H1 (cell line): ENCODE data around the gene PEAK1. TPM values are rescaled to one million over a fixed set of nuclear protein-coding genes. Genes with fewer than 3 reads are reported as not detected.

Source experiments
- CTCF ChIA-PET: fragments of 300-600 bp; sonication (Branson Sonifier 250); formaldehyde crosslinking; loops from one replicate; lab custom pipeline; 2021; ENCODE audit not compliant: partially characterized antibody; lab: Charles Lee
- POLR2A ChIA-PET: fragments of 300-600 bp; sonication (Branson Sonifier 250); formaldehyde crosslinking; loops from one replicate; lab custom pipeline; 2021; ENCODE audit warnings: inconsistent platforms; ENCODE audit not compliant: partially characterized antibody; lab: Charles Lee
- DNase-seq, 2 experiments: peaks; one replicate each; pipeline versions ENCODE4 v3.0.0 to v3.0.0-alpha.2; 2010 to 2022; ENCODE audit warnings: low spot score in 2 of 2, low read depth in 1 of 2, mixed read lengths in 1 of 2
- FAIRE-seq: peaks from 2 replicates; lab custom pipeline; 2011; peaks lifted over from hg19 to GRCh38; lab: Jason Lieb, UNC
- H2AFZ ChIP-seq: 2 replicates; pipeline ENCODE4 v1.8.1; 2012; ENCODE audit warnings: low read length, inconsistent platforms
- H2AK5ac ChIP-seq: 2 replicates; pipeline ENCODE4 v1.6.1; 2013; ENCODE audit warnings: low read depth, low read length
- H2BK120ac ChIP-seq: replicated peaks from 2 replicates; pipeline ENCODE3; 2013; ENCODE audit warnings: low read depth, low read length, inconsistent platforms
- H2BK12ac ChIP-seq: 2 replicates; pipeline ENCODE4 v1.6.1; 2013; ENCODE audit warnings: low read depth, low read length
- H2BK15ac ChIP-seq: 2 replicates; pipeline ENCODE4 v1.6.1; 2013; ENCODE audit warnings: low read length
- H2BK20ac ChIP-seq: 2 replicates; pipeline ENCODE4 v1.6.1; 2013; ENCODE audit warnings: low read length
- H2BK5ac ChIP-seq: 2 replicates; pipeline ENCODE4 v1.6.1; 2013; ENCODE audit warnings: low read depth, low read length
- H3K14ac ChIP-seq: 2 replicates; pipeline ENCODE4 v1.6.1; 2013; ENCODE audit warnings: inconsistent platforms; ENCODE audit not compliant: insufficient read length
- H3K18ac ChIP-seq: 2 replicates; pipeline ENCODE4 v1.6.1; 2013; ENCODE audit warnings: low read length; ENCODE audit errors: extremely low read depth
- H3K23ac ChIP-seq: 2 replicates; pipeline ENCODE4 v1.6.1; 2013; ENCODE audit warnings: inconsistent platforms; ENCODE audit not compliant: insufficient read length
- H3K23me2 ChIP-seq: 2 replicates; pipeline ENCODE4 v1.6.1; 2013; ENCODE audit warnings: low read depth, low read length
- H3K27ac ChIP-seq: 2 replicates; pipeline ENCODE4 v1.6.1; 2011; ENCODE audit warnings: low read depth, low read length, inconsistent platforms
- H3K27me3 ChIP-seq, 4 experiments: replicated peaks in 1 of 4; 1 replicate in 1 of 4; 2 replicates in 3 of 4; pipeline versions ENCODE4 v1.6.1 to v1.8.1; 2011 to 2013; ENCODE audit warnings: low read length in 3 of 4, mild to moderate bottlenecking in 3 of 4, inconsistent platforms in 2 of 4, mixed read lengths in 2 of 4, moderate library complexity in 1 of 4; ENCODE audit not compliant: control insufficient read depth in 3 of 4, insufficient read depth in 3 of 4; ENCODE audit errors: extremely low read depth in 1 of 4
- H3K36me3 ChIP-seq, 4 experiments: 2 replicates each; pipeline versions ENCODE4 v1.6.1 to v1.8.1; 2011 to 2013; ENCODE audit warnings: mild to moderate bottlenecking in 4 of 4, low read length in 3 of 4, moderate library complexity in 2 of 4, control low read depth in 1 of 4, inconsistent platforms in 1 of 4; ENCODE audit not compliant: insufficient read depth in 4 of 4, control insufficient read depth in 2 of 4
- H3K4ac ChIP-seq: replicated peaks from 2 replicates; pipeline ENCODE3; 2013; ENCODE audit warnings: low read length, low read depth, mixed read lengths, inconsistent platforms; ENCODE audit not compliant: insufficient read length
- H3K4me1 ChIP-seq, 4 experiments: replicated peaks in 1 of 4; 1 replicate in 1 of 4; 2 replicates in 3 of 4; pipeline versions ENCODE4 v1.6.1 to v1.8.1; 2011 to 2013; ENCODE audit warnings: low read length in 3 of 4, inconsistent platforms in 2 of 4, mixed read lengths in 1 of 4; ENCODE audit not compliant: insufficient read depth in 4 of 4, control insufficient read depth in 3 of 4
- H3K4me2 ChIP-seq, 2 experiments: 2 replicates each; pipeline versions ENCODE4 v1.6.1 to v1.8.1; 2011 to 2013; ENCODE audit warnings: low read depth in 2 of 2, low read length in 2 of 2, control low read depth in 1 of 2, inconsistent platforms in 1 of 2, mild to moderate bottlenecking in 1 of 2; ENCODE audit not compliant: insufficient read depth in 1 of 2
- H3K4me3 ChIP-seq, 4 experiments: fragments of 200-600, 300-600 bp in 1 of 4; sonication (generic), shearing (Covaris generic), sonication (Bioruptor Twin) in 1 of 4; 2 replicates each; pipeline versions ENCODE4 v1.5.1 to v1.8.1; 2011 to 2016; ENCODE audit warnings: low read length in 4 of 4, low read depth in 3 of 4, control low read depth in 2 of 4, inconsistent platforms in 2 of 4, mild to moderate bottlenecking in 2 of 4, mixed read lengths in 1 of 4, moderate library complexity in 1 of 4; ENCODE audit not compliant: insufficient read depth in 2 of 4; ENCODE audit errors: extremely low read depth in 1 of 4
- H3K56ac ChIP-seq: replicated peaks from 2 replicates; pipeline ENCODE3; 2013; ENCODE audit warnings: low read depth, mild to moderate bottlenecking, mixed read lengths, low read length, inconsistent platforms; ENCODE audit not compliant: insufficient read length
- H3K79me1 ChIP-seq: 2 replicates; pipeline ENCODE4 v1.6.1; 2013; ENCODE audit warnings: low read depth, low read length, control low read depth
- H3K79me2 ChIP-seq, 2 experiments: 2 replicates each; pipeline versions ENCODE4 v1.6.1 to v1.8.1; 2012 to 2013; ENCODE audit warnings: low read length in 2 of 2, mild to moderate bottlenecking in 2 of 2, inconsistent platforms in 1 of 2; ENCODE audit not compliant: insufficient read depth in 2 of 2, control insufficient read depth in 1 of 2
- H3K9ac ChIP-seq, 4 experiments: replicated peaks in 1 of 4; 1 replicate in 1 of 4; 2 replicates in 3 of 4; pipeline versions ENCODE4 v1.6.1 to v1.8.1; 2011 to 2013; ENCODE audit warnings: low read depth in 3 of 4, low read length in 3 of 4, control low read depth in 2 of 4, mild to moderate bottlenecking in 2 of 4, moderate library complexity in 2 of 4, inconsistent platforms in 1 of 4; ENCODE audit errors: extremely low read depth in 1 of 4
- H3K9me3 ChIP-seq, 2 experiments: 2 replicates each; pipeline versions ENCODE4 v1.6.1 to v1.8.1; 2012 to 2013; ENCODE audit warnings: mild to moderate bottlenecking in 2 of 2, moderate library complexity in 2 of 2, control low read depth in 1 of 2, inconsistent platforms in 1 of 2, low read depth in 1 of 2, low read length in 1 of 2, mixed read lengths in 1 of 2; ENCODE audit not compliant: insufficient read depth in 2 of 2
- H4K20me1 ChIP-seq, 2 experiments: replicated peaks in 1 of 2; 2 replicates each; pipeline versions ENCODE3 to v1.8.1; 2011 to 2013; ENCODE audit warnings: inconsistent platforms in 2 of 2, low read length in 2 of 2, mild to moderate bottlenecking in 1 of 2; ENCODE audit not compliant: insufficient read depth in 2 of 2, control insufficient read depth in 1 of 2
- H4K5ac ChIP-seq: 2 replicates; pipeline ENCODE4 v1.6.1; 2013; ENCODE audit warnings: low read length, low read depth, mixed read lengths, inconsistent platforms; ENCODE audit not compliant: insufficient read length
- H4K8ac ChIP-seq: 2 replicates; pipeline ENCODE4 v1.8.0; 2013; ENCODE audit warnings: mild to moderate bottlenecking, moderate library complexity, low read length, inconsistent platforms; ENCODE audit not compliant: insufficient read depth; ENCODE audit errors: extremely low read depth
- H4K91ac ChIP-seq: replicated peaks from 2 replicates; pipeline ENCODE3; 2013; ENCODE audit warnings: low read length, mixed read lengths, inconsistent platforms; ENCODE audit not compliant: insufficient read length
- CBX8 ChIP-seq: fragments of 300-800, 300-1000 bp; sonication (generic); IDR thresholded peaks from 2 replicates; pipeline ENCODE4 v1.7.1; 2016; ENCODE audit warnings: low read depth, low read length, borderline replicate concordance
- CEBPB ChIP-seq: IDR thresholded peaks from 2 replicates; pipeline ENCODE4 v1.6.1; 2012; ENCODE audit warnings: low read depth, low read length
- EGR1 ChIP-seq: IDR thresholded peaks from 2 replicates; pipeline ENCODE4 v1.6.1; 2011; ENCODE audit warnings: low read depth, low read length, borderline replicate concordance
- HDAC2 ChIP-seq, 2 experiments: fragments of 300-600 bp in 1 of 2; sonication (generic) in 1 of 2; IDR thresholded peaks; 2 replicates each; pipeline ENCODE4 v1.6.1; 2011 to 2012; ENCODE audit warnings: low read depth in 2 of 2, low read length in 2 of 2, mild to moderate bottlenecking in 2 of 2, moderate library complexity in 2 of 2, borderline replicate concordance in 1 of 2, inconsistent platforms in 1 of 2
- KDM1A ChIP-seq: fragments of 200-600, 300-600 bp; sonication (generic); IDR thresholded peaks from 2 replicates; pipeline ENCODE4 v1.7.1; 2016; ENCODE audit warnings: mild to moderate bottlenecking, low read length, borderline replicate concordance
- MAFK ChIP-seq: IDR thresholded peaks from 2 replicates; pipeline ENCODE4 v1.6.1; 2012; ENCODE audit warnings: low read depth, mild to moderate bottlenecking, improper control_type of control experiment, low read length
- POLR2AphosphoS5 ChIP-seq: IDR thresholded peaks from 2 replicates; pipeline ENCODE4 v1.6.1; 2011; ENCODE audit warnings: low read depth, low read length
- SP4 ChIP-seq: IDR thresholded peaks from 2 replicates; pipeline ENCODE4 v1.6.1; 2012; ENCODE audit warnings: low read length, inconsistent platforms
- SRF ChIP-seq: IDR thresholded peaks from 2 replicates; pipeline ENCODE4 v1.6.1; 2011; ENCODE audit warnings: mild to moderate bottlenecking, low read depth, low read length, moderate library complexity
- TAF7 ChIP-seq: optimal IDR thresholded peaks from 2 replicates; pipeline ENCODE3; 2011; ENCODE audit warnings: low read depth, mild to moderate bottlenecking, inconsistent platforms, low read length, moderate library complexity, borderline replicate concordance
- WGBS, 2 experiments: shearing (Covaris generic) in 1 of 2; methylation state at CpG; one replicate each; pipeline versions ENCODE4 v1.1.6 to v1.1.7; 2013 to 2015; ENCODE audit warnings: low lambda C conversion rate in 2 of 2, mixed read lengths in 2 of 2, inconsistent platforms in 1 of 2, low coverage in 1 of 2, missing lambda C conversion rate in 1 of 2; ENCODE audit not compliant: insufficient replicate concordance in 2 of 2, insufficient coverage in 1 of 2, insufficient read length in 1 of 2; ENCODE audit errors: extremely low coverage in 1 of 2, missing lambda C conversion rate in 1 of 2; 5-methylcytosine and 5-hydroxymethylcytosine counted together
- polyA plus RNA-seq, 7 experiments: library from polyadenylated mRNA; depleted of rRNA in 3 of 7; stranded (reverse) in 5 of 7; unstranded in 2 of 7; fragments of >200 nt in 5 of 7; fragments of 200-250 nt in 2 of 7; gene quantifications; 1 replicate in 5 of 7; 2 replicates in 1 of 7; 4 replicates in 1 of 7; pipeline versions ENCODE4 v1.2.1 to v1.2.3, GENCODE V29; 2011 to 2013; ENCODE audit warnings: missing spikeins in 2 of 7, mixed read lengths in 2 of 7
- total RNA-seq: library from RNA; stranded (reverse); fragmentation: NEBNext Ultra II Directional; extraction: Animal tissue kit (Norgen Biotek cat#: 25700); gene quantifications from 2 replicates; pipeline ENCODE4 v1.2.1, GENCODE V29; 2021
- TF ChIP-seq, protein P1 (sequence below), 3 experiments: IDR thresholded peaks; 1 replicate in 2 of 3; 2 replicates in 1 of 3; pipeline versions ENCODE4 v1.5.1 to v1.6.1; 2011; ENCODE audit warnings: low read length in 3 of 3, mild to moderate bottlenecking in 3 of 3, inconsistent platforms in 2 of 3, low read depth in 1 of 3, moderate library complexity in 1 of 3; ENCODE audit not compliant: insufficient read depth in 1 of 3; ENCODE audit errors: control extremely low read depth in 1 of 3

The PEAK1 gene
- total and polyA plus RNA-seq, 2 of the 8 experiments (the other 6 are each of a cell fraction or from before 2014, with no cell fraction given), result 8.8 to 44.8 TPM

GRCh38 chr15:77094397-77095030 lies 325.4 kb downstream of the PEAK1 start:
- FAIRE-seq, result no peak
- DNase-seq, result peak in 1 of 2 experiments; percentile 74
- WGBS, 2 experiments, result 64% methylated on average over 11 of the region's 11 CpGs; no CpG with 5 or more reads in 1 of the 2 experiments
- TF ChIP-seq HDAC2 (IDR thresholded peaks at IDR 0.05; ENCODE audit: borderline replicate concordance in 1 of 2, low read depth in 2 of 2, low read length in 2 of 2), result no peak
- TF ChIP-seq, protein P1, sequence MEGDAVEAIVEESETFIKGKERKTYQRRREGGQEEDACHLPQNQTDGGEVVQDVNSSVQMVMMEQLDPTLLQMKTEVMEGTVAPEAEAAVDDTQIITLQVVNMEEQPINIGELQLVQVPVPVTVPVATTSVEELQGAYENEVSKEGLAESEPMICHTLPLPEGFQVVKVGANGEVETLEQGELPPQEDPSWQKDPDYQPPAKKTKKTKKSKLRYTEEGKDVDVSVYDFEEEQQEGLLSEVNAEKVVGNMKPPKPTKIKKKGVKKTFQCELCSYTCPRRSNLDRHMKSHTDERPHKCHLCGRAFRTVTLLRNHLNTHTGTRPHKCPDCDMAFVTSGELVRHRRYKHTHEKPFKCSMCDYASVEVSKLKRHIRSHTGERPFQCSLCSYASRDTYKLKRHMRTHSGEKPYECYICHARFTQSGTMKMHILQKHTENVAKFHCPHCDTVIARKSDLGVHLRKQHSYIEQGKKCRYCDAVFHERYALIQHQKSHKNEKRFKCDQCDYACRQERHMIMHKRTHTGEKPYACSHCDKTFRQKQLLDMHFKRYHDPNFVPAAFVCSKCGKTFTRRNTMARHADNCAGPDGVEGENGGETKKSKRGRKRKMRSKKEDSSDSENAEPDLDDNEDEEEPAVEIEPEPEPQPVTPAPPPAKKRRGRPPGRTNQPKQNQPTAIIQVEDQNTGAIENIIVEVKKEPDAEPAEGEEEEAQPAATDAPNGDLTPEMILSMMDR (IDR thresholded peaks at IDR 0.05; ENCODE audit: control extremely low read depth in 1 of 3, insufficient read depth in 1 of 3, low read depth in 1 of 3, low read length in 3 of 3), result peak; percentile 79 to 82 (median 80)
- TF ChIP-seq CEBPB, result no peak
- no peak for TF ChIP-seq MAFK
- TF ChIP-seq SRF, result 0 out of 2 replicates have a peak, but pooled peaks have one; percentile 7
- TF ChIP-seq KDM1A, result no peak
- no peak for TF ChIP-seq EGR1
- no peak for TF ChIP-seq CBX8
- no peak for TF ChIP-seq SP4
- no peak for TF ChIP-seq TAF7
- no peak for TF ChIP-seq POLR2AphosphoS5

More at GRCh38 chr15:77094397-77095030, 325.4 kb downstream of the PEAK1 start:
- no peaks in the 10 kb centered on the region for H3K79me1 ChIP-seq
- no peak overlapping the region for H3K4me2 ChIP-seq
- no peaks in the 10 kb centered on the region for H3K9me3 ChIP-seq
- no peak overlapping the region for H4K91ac ChIP-seq
- CTCF ChIA-PET, result interaction anchor here (0.8 to 10.8 kb wide), 9 partner anchors 12 to 508 kb away, joined by 3 to 101 read pairs (median 4); no protein-coding TSS in a partner anchor
- POLR2A ChIA-PET, result interaction anchor here (1.4 kb wide), 1 partner anchor 9 kb away, joined by 4 read pairs; no protein-coding TSS in a partner anchor
- no peak overlapping the region for H2AFZ ChIP-seq
- no peaks in the 10 kb centered on the region for H3K36me3 ChIP-seq
- H3K14ac ChIP-seq, result no peak overlapping the region
- H3K23me2 ChIP-seq, result no peaks in the 10 kb centered on the region
- no peak overlapping the region for H2BK12ac ChIP-seq
- H4K8ac ChIP-seq, result no peak overlapping the region
- H3K23ac ChIP-seq, result no peak overlapping the region
- H4K5ac ChIP-seq, result no peak overlapping the region
- H3K9ac ChIP-seq, result no peak overlapping the region
- H3K4ac ChIP-seq, result no peak overlapping the region
- H3K4me1 ChIP-seq, result no peaks in the 10 kb centered on the region
- no peak overlapping the region for H2BK120ac ChIP-seq
- H3K27me3 ChIP-seq, result no peaks in the 10 kb centered on the region
- no peak overlapping the region for H2BK15ac ChIP-seq
- no peak overlapping the region for H3K27ac ChIP-seq
- no peak overlapping the region for H3K4me3 ChIP-seq
- H3K18ac ChIP-seq, result no peak overlapping the region
- no peaks in the 10 kb centered on the region for H3K79me2 ChIP-seq
- H2BK5ac ChIP-seq, result no peak overlapping the region
- no peak overlapping the region for H3K56ac ChIP-seq
- H4K20me1 ChIP-seq, result no peaks in the 10 kb centered on the region
- H2BK20ac ChIP-seq, result no peak overlapping the region
- H2AK5ac ChIP-seq, result no peak overlapping the region
